NOMO-1 treated with dmso at 0.1 percent for 144 hours (cell line): ENCODE data around the gene MTMR1.

Experiments used
- DNase-seq: peaks from one replicate; lab custom pipeline; 2025; ENCODE audit not compliant: unreplicated experiment; lab: John Stamatoyannopoulos, UW

MTMR1 gene

DNA sequence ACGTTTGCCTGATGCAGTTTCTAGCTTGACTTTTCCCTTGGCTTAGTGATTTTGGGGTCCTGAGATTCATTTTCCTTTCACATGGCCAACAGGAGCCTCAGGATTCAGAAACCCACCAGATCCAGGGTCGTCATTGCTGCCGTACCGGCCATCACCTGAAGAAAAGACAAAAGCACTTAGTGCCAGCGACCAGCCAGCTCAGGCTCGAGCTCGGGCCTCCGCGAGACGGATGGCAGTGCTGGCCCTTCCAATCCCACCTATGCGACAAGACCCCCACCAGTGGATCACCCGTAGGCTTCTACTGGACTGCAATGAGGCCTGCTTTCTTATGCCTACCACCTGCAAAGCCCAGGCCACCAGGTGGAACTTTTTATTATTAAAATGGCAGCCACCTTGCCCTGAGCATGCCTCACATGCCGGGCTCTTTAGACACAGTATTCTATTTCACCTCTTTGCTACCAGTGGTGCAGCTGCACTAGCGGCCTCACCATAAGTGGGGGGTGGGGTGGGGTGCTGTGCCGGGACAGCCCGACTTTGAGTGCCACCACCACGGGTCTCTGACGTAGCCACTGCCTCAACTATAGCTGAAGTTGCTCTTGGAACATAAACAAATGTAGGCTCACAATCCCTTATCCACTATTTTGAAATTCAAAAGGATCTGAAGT lies 84.3 kb downstream of the MTMR1 start:
- no peak for DNase-seq

DNA sequence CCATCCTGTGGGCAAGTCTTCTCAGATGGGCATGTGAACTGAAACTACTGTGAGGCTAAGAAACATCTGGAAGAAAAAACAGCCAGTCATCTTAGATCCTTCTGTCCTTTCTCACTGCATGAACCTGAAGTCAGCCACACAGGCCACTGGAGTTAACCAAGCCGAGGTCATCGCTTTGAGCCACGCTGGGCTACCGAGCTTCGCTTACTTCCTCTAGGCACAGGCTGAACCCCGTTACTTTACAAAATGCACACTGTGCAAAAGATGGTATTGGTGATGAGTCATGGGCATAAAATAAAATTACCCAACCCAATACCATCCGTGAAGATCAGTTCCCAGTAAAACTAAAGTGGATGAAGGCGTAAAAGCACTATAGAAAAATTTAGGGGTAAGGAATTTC lies 86.2 kb downstream of the MTMR1 start:
- DNase-seq = no peak

DNA sequence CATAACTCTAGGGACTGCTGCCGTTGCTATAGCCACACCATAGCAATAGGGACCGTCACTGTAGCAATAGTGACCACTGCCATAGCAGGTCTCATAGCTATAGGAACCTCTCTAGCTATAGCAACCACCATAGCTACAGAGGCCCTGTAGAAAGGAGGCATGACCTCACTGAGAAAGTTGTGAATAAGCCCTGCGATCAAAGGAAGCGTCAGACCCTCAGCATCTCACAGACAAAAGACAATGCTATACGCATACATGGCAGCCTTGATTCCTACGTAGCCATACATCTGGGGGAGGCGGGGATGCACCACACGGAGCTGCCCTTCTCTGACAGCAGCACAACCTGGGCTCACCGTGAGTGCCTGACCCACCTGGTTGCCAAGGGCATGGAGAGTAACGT lies 88.5 kb downstream of the MTMR1 start:
- no peak for DNase-seq

DNA sequence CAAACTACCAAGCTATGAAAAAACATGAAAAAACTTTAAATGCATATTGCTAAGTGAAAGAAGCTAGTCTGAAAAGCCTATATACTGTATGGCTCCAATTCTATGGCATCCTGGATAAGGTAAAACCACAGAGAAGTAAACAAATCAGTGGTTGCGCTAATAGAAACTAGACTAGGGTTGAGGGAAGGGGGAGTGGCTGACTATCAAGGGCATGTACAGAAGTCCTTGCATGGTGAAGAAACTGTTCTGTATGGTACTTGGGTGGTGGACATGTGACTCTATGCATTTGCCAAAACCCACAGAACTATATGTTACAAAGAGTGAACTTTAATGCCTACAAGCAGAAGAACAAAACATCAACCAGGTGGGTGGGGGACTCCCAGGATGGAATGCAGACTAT lies 96.8 kb downstream of the MTMR1 start:
- DNase-seq = no peak

DNA sequence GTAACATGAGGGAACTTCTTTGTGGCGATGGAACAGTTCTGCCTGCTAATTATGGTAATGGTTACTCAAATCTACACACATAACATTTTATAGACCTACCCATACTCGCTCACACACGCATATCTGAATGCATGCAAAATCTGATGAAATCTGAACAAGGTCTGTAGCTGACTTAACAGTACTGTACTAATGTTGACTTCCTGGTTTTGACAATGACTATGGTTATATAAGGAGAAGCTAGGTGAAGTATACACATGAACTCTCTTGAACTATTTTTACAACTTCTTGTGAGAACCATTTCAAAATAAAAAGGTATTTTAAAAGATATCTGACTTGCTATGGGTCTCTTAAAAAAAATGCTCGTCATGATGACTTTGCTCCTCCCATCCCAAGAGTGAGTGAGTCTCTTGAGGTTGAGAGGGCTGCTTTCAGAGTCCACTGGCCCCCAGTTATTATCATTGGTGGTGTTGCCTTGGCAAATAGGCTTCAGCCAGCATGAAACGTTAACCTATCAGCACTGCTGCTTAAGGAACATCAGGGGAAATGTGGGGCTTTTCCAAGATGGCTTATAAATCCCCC lies 99.8 kb downstream of the MTMR1 start:
- DNase-seq = no peak

DNA sequence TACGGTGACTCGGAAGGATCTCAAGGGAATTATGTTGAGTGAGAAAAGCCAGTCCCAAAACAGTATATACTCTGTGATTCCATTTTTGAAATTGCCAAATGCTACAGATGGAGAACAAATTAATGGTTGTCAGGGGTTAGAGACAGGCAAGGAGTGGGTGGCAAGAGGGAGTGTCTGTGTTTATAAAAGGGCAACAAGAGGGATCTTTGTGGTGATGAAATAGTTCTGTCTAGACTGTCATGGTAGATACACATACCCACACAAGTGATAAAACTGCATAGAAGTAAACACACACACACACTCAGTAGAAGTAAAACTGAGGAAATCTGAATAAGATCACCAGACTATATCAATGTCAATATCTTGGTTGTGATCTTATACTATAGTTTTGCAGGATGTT lies 112.5 kb downstream of the MTMR1 start:
- DNase-seq = no peak

DNA sequence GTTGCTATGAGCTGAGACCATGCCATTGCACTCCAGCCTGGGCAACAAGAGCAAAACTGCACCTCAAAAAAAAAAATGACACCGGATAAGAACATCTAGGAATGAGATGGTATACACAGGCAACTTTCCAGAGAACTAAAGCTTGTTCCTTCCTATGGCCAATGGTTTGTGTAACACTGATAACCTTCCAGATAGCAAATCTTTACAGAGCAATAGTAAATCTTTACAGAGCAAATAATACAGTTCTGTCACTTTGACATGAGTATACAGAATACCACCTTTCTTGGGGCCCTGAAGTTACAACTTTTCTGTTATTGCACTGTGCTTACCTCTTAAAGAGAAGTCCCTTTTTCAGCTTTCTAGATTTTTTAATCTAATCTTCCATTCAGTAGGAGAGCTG lies 113.6 kb downstream of the MTMR1 start:
- DNase-seq = no peak

DNA sequence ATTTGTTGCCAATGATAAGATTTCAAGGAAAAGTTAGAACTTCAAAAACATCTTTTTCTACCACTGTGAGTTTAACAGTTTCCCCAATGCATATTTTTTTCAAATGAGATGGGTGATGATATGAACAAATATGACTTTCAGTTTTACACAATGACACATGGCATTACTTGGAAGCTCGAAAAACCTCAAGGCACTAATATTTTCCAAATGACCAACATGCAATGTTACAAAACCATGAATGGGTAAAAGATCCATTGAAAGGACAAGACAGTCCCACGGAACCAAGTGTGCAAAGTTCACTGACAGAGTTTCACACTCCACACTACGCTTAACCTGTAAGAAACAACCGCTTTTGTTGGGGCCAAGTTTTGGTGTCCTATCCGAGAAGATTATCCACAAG lies 120.7 kb downstream of the MTMR1 start:
- DNase-seq = no peak
